Measurements from ENCODE around the gene ACSF3.

Gene ACSF3

DNA sequence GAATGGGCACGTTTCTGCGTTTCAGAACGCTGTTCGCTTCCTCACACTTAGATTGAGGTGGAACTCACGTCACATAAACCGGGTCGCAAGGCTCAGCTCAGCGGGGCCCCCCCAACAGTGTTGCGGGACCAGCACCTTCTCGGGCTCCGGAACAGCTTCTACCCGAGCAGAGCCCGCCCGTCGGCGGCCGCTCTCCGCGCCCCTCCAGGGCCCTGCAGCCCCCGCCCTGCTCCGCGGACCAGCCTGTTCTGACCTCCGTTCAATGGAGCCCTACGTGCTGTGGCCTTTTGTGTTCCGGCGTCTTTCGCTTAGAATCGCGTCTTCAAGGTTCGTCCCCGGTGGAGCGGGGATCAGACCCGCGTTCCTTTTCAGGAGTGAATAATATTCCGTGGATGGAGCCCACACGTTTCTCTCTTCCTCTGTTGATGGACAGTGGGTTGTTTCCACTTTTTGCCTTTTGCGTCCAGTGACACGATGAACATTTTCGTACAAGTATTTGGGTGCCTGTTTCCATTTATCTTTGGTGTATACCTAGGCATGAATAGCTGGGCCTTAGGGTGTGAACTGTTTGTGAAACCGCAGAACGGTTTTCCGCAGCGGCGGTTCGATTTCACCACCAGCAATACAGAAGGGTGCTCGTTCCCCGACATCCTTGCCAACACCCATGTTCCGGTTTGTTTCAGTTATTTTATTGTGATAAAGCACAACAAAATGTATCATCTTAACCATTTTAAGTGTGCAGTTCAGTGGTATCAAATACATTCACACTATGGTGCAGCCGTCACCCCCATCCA, 109.0 kb downstream of the ACSF3 start:
- no peaks in the 10 kb centered on the region for H3K79me2 ChIP-seq (ENCODE audit: insufficient read depth, low read length)
- H3K4me3 ChIP-seq (ENCODE audit: low read depth, low read length, poor library complexity, severe bottlenecking) = no peak overlapping the region
- H4K20me1 ChIP-seq (ENCODE audit: insufficient read depth, low read length) = no peaks in the 10 kb centered on the region
- no peaks in the 10 kb centered on the region for H3K36me3 ChIP-seq (ENCODE audit: insufficient read depth, low read length)
- no peaks in the 10 kb centered on the region; the same call in 1 of the 2 replicates for H3K27me3 ChIP-seq (ENCODE audit: insufficient read depth, low read length)
- no peak overlapping the region for H3K9ac ChIP-seq (ENCODE audit: low read length)
- H3K9me2 ChIP-seq (ENCODE audit: low read depth, low read length) = no peaks in the 10 kb centered on the region
- H3K4me2 ChIP-seq (ENCODE audit: low read length) = no peak overlapping the region
- no peak overlapping the region for H2AFZ ChIP-seq (ENCODE audit: low read length)
- TF ChIP-seq, protein P1, sequence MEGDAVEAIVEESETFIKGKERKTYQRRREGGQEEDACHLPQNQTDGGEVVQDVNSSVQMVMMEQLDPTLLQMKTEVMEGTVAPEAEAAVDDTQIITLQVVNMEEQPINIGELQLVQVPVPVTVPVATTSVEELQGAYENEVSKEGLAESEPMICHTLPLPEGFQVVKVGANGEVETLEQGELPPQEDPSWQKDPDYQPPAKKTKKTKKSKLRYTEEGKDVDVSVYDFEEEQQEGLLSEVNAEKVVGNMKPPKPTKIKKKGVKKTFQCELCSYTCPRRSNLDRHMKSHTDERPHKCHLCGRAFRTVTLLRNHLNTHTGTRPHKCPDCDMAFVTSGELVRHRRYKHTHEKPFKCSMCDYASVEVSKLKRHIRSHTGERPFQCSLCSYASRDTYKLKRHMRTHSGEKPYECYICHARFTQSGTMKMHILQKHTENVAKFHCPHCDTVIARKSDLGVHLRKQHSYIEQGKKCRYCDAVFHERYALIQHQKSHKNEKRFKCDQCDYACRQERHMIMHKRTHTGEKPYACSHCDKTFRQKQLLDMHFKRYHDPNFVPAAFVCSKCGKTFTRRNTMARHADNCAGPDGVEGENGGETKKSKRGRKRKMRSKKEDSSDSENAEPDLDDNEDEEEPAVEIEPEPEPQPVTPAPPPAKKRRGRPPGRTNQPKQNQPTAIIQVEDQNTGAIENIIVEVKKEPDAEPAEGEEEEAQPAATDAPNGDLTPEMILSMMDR (IDR thresholded peaks at IDR 0.05; ENCODE audit: low read length) = no peak
- no peak for TF ChIP-seq EZH2 (IDR thresholded peaks at IDR 0.05; ENCODE audit: borderline replicate concordance, low read length)
- H3F3A ChIP-seq (ENCODE audit: insufficient read depth, low read length) = no peaks in the 10 kb centered on the region
- H3K27ac ChIP-seq (ENCODE audit: low read depth, low read length, poor library complexity, severe bottlenecking) = no peak overlapping the region
- no peaks in the 10 kb centered on the region for H3K4me1 ChIP-seq (ENCODE audit: insufficient read depth, low read length, severe bottlenecking)
- no peaks in the 10 kb centered on the region for H3K9me3 ChIP-seq (ENCODE audit: low read length)

Measured in OCI-LY1 (cell line).